ENCODE data around the gene PLA2G2E.
"Not testable (repeated sequence)": the region's sequence is repeated elsewhere in the genome, so short reads cannot be mapped to it uniquely, and the experiment has no call there.

PLA2G2E gene

GRCh38 chr1:19945914-19946313, 22.5 kb upstream of the PLA2G2E start:
- no peak for DNase-seq (ENCODE audit: low read depth in 1 of 2, low spot score in 1 of 2)
- in situ Hi-C loops (cut with HindIII; ENCODE audit: low pct_unique_long_range_greater_than_20kb, low sequenced_read_pairs), result no loop called here
- no peak for TF ChIP-seq JUND (IDR thresholded peaks at IDR 0.05; ENCODE audit: low read depth)

- in situ Hi-C loops (cut with HindIII; ENCODE audit: low pct_unique_long_range_greater_than_20kb, low sequenced_read_pairs), result no loop called here
- no peak for TF ChIP-seq JUND (IDR thresholded peaks at IDR 0.05; ENCODE audit: low read depth)
- DNase-seq (ENCODE audit: low read depth in 1 of 2, low spot score in 1 of 2), result no peak
Measured at GRCh38 chr1:19942657-19943056, 19.2 kb upstream of the PLA2G2E start.

GRCh38 chr1:19942088-19942487, 18.7 kb upstream of the PLA2G2E start:
- in situ Hi-C loops (cut with HindIII; ENCODE audit: low pct_unique_long_range_greater_than_20kb, low sequenced_read_pairs), result no loop called here
- DNase-seq (ENCODE audit: low read depth in 1 of 2, low spot score in 1 of 2), result no peak
- TF ChIP-seq JUND (IDR thresholded peaks at IDR 0.05; ENCODE audit: low read depth), result no peak

- no peak for TF ChIP-seq JUND (IDR thresholded peaks at IDR 0.05; ENCODE audit: low read depth)
- in situ Hi-C loops (cut with HindIII; ENCODE audit: low pct_unique_long_range_greater_than_20kb, low sequenced_read_pairs), result no loop called here
- no peak for DNase-seq (ENCODE audit: low read depth in 1 of 2, low spot score in 1 of 2)
Measured at GRCh38 chr1:19941206-19941568, 17.8 kb upstream of the PLA2G2E start.

GRCh38 chr1:19940486-19941205, 17.2 kb upstream of the PLA2G2E start:
- in situ Hi-C loops (cut with HindIII; ENCODE audit: low pct_unique_long_range_greater_than_20kb, low sequenced_read_pairs), result no loop called here
- DNase-seq (ENCODE audit: low read depth in 1 of 2, low spot score in 1 of 2), result no peak
- no peak for TF ChIP-seq JUND (IDR thresholded peaks at IDR 0.05; ENCODE audit: low read depth)

- in situ Hi-C loops (cut with HindIII; ENCODE audit: low pct_unique_long_range_greater_than_20kb, low sequenced_read_pairs), result no loop called here
- DNase-seq (ENCODE audit: low read depth in 1 of 2, low spot score in 1 of 2), result no peak
- no peak for TF ChIP-seq JUND (IDR thresholded peaks at IDR 0.05; ENCODE audit: low read depth)
Measured at GRCh38 chr1:19938472-19938871, 15.1 kb upstream of the PLA2G2E start.

GRCh38 chr1:19936061-19936750, 12.8 kb upstream of the PLA2G2E start:
- no peak for DNase-seq (ENCODE audit: low read depth in 1 of 2, low spot score in 1 of 2)
- no peak for TF ChIP-seq JUND (IDR thresholded peaks at IDR 0.05; ENCODE audit: low read depth)
- in situ Hi-C loops (cut with HindIII; ENCODE audit: low pct_unique_long_range_greater_than_20kb, low sequenced_read_pairs), result no loop called here

- no peak for DNase-seq (ENCODE audit: low read depth in 1 of 2, low spot score in 1 of 2)
- in situ Hi-C loops (cut with HindIII; ENCODE audit: low pct_unique_long_range_greater_than_20kb, low sequenced_read_pairs), result no loop called here
- no peak for TF ChIP-seq JUND (IDR thresholded peaks at IDR 0.05; ENCODE audit: low read depth)
Measured at GRCh38 chr1:19934336-19934735, 10.9 kb upstream of the PLA2G2E start.

GRCh38 chr1:19932866-19933265, 9.4 kb upstream of the PLA2G2E start:
- in situ Hi-C loops (cut with HindIII; ENCODE audit: low pct_unique_long_range_greater_than_20kb, low sequenced_read_pairs), result no loop called here

GRCh38 chr1:19927130-19927421, 3.7 kb upstream of the PLA2G2E start:
- DNase-seq (ENCODE audit: low read depth in 1 of 2, low spot score in 1 of 2); in situ Hi-C loops (cut with HindIII; ENCODE audit: low pct_unique_long_range_greater_than_20kb, low sequenced_read_pairs): not testable (repeated sequence)

More at GRCh38 chr1:19932866-19933265, 9.4 kb upstream of the PLA2G2E start:
- no peak for DNase-seq (ENCODE audit: low read depth in 1 of 2, low spot score in 1 of 2)
- no peak for TF ChIP-seq JUND (IDR thresholded peaks at IDR 0.05; ENCODE audit: low read depth)

- in situ Hi-C loops (cut with HindIII; ENCODE audit: low pct_unique_long_range_greater_than_20kb, low sequenced_read_pairs), result no loop called here
- no peak for TF ChIP-seq JUND (IDR thresholded peaks at IDR 0.05; ENCODE audit: low read depth)
- no peak for DNase-seq (ENCODE audit: low read depth in 1 of 2, low spot score in 1 of 2)
Measured at GRCh38 chr1:19926296-19927129, 3.1 kb upstream of the PLA2G2E start.

GRCh38 chr1:19925342-19926070, 2.1 kb upstream of the PLA2G2E start:
- DNase-seq (ENCODE audit: low read depth in 1 of 2, low spot score in 1 of 2), result no peak
- in situ Hi-C loops (cut with HindIII; ENCODE audit: low pct_unique_long_range_greater_than_20kb, low sequenced_read_pairs), result no loop called here
- no peak for TF ChIP-seq JUND (IDR thresholded peaks at IDR 0.05; ENCODE audit: low read depth)

Measured in T47D (cell line).